GM13976 (cell line): Measurements from ENCODE around the gene NAALADL2.
"Not testable (repeated sequence)": the region's sequence is repeated elsewhere in the genome, so short reads cannot be mapped to it uniquely, and the experiment has no call there.

Experiments
- DNase-seq: peaks from one replicate; pipeline ENCODE4 v3.0.0; 2012; ENCODE audit warnings: low spot score
- in situ Hi-C: fragments of 300-500 bp; cut with MboI; formaldehyde crosslinking; loops from one replicate; pipeline ENCODE4 v1.12.0; 2022; ENCODE audit warnings: low sequenced_read_pairs, mixed read lengths, inconsistent platforms; ENCODE audit not compliant: unreplicated experiment
- TF ChIP-seq, protein P1 (sequence below): IDR thresholded peaks from 2 replicates; pipeline ENCODE4 v1.5.1; 2012; ENCODE audit warnings: borderline replicate concordance, mild to moderate bottlenecking; ENCODE audit not compliant: insufficient read depth; ENCODE audit errors: extremely low read depth, missing control alignments, control extremely low read depth

NAALADL2 gene

GRCh38 chr3:175526609-175527280 lies 667.6 kb downstream of the NAALADL2 start:
- in situ Hi-C loops = no loop called here
- TF ChIP-seq, protein P1, sequence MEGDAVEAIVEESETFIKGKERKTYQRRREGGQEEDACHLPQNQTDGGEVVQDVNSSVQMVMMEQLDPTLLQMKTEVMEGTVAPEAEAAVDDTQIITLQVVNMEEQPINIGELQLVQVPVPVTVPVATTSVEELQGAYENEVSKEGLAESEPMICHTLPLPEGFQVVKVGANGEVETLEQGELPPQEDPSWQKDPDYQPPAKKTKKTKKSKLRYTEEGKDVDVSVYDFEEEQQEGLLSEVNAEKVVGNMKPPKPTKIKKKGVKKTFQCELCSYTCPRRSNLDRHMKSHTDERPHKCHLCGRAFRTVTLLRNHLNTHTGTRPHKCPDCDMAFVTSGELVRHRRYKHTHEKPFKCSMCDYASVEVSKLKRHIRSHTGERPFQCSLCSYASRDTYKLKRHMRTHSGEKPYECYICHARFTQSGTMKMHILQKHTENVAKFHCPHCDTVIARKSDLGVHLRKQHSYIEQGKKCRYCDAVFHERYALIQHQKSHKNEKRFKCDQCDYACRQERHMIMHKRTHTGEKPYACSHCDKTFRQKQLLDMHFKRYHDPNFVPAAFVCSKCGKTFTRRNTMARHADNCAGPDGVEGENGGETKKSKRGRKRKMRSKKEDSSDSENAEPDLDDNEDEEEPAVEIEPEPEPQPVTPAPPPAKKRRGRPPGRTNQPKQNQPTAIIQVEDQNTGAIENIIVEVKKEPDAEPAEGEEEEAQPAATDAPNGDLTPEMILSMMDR = no peak

DNA sequence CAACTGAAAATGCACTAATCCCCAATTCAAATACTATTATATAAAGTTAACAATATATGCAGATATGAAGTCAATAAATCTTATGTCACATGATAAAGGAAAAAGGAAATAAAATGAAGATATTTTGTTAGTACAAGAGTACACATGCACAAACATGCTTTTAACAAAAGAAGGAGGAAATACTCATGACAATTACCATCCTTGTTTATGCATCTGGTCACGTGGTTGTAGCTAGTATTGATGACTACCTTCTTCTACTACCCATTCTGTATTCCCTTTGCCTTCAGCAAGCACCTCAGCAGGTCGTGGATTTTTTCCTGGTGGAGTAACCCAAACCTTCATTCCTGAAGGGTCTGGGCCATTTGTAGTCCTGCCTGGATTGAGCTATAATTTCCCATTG lies 669.6 kb downstream of the NAALADL2 start:
- in situ Hi-C loops = not testable (repeated sequence)

More at GRCh38 chr3:175526609-175527280, 667.6 kb downstream of the NAALADL2 start:
- no peak for DNase-seq

GRCh38 chr3:175535351-175535750 lies 676.2 kb downstream of the NAALADL2 start:
- TF ChIP-seq, protein P1 = no peak
- in situ Hi-C loops = no loop called here
- no peak for DNase-seq

More for the DNA sequence above, 669.6 kb downstream of the NAALADL2 start:
- not testable (repeated sequence) for DNase-seq

DNA sequence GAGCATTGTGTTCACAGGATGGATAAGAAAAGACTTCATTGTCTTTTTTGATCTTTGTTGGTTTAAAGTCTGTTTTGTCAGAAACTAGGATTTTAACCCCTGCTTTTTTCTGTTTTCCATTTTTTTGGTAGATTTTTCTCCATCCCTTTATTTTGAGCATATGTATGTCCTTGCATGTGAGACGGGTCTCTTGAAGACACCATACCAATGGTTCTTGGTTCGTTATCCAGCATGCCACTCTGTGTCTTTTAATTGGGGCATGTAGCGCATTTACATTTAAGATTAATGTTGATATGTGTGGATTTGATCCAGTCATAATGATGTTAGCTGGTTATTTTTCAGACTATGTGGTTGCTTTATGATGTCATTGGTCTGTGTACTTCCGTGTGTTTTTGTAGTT lies 687.0 kb downstream of the NAALADL2 start:
- TF ChIP-seq, protein P1 = no peak
- in situ Hi-C loops = no loop called here

GRCh38 chr3:175552929-175553328 lies 693.8 kb downstream of the NAALADL2 start:
- in situ Hi-C loops = no loop called here
- TF ChIP-seq, protein P1 = no peak

More for the DNA sequence above, 687.0 kb downstream of the NAALADL2 start:
- no peak for DNase-seq

DNA sequence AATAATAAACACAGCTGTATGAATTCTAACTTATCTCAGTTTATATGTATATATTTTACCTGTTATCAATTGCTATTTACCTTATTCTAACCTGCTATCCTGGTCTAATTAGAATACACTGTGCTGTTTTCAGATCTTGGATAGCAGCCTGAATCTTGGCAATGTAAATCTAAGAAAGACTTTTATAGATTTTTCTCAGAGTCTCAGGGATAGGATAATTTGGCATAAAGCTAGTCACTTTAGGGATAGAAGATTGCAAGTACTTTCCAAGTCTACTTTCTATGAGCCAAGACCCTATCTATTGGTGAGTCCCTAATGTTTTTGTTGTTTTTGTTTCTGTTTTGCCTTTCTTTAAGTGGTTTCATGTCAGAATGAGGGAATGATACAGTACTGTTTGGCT lies 695.7 kb downstream of the NAALADL2 start:
- in situ Hi-C loops = no loop called here
- DNase-seq = no peak
- TF ChIP-seq, protein P1 = no peak

More at GRCh38 chr3:175552929-175553328, 693.8 kb downstream of the NAALADL2 start:
- DNase-seq = no peak

DNA sequence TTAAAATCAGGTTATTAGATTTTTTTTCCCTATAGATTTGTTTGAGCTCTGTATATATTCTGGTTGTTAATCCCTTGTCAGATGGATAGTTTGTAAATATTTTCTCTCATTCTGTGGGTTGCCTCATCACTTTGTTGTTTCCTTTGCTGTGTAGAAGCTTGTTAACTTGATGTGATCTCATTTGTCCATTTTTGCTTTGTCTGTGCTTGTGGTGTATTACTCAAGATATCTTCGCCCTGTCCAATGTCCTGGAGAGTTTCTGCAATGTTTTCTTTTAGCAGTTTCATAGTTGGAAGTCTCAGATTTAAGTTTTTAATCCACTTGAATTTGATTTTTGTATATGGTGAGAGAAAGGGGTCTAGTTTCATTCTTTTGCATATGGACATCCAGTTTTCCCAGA lies 699.1 kb downstream of the NAALADL2 start:
- in situ Hi-C loops = no loop called here
- DNase-seq = no peak
- TF ChIP-seq, protein P1 = no peak
